Right ventricle myocardium inferior (tissue), 1 donor: ENCODE results near the gene GIN1. TPM values are rescaled to one million over a fixed set of nuclear protein-coding genes. Genes with fewer than 3 reads are reported as not detected.
"Not testable (repeated sequence)": the region's sequence is repeated elsewhere in the genome, so short reads cannot be mapped to it uniquely, and the experiment has no call there.

Experiments
- ATAC-seq: fragments of 200-7000 bp; cut with Tn5 transposase; one replicate; pipeline ENCODE4 v1.9.1; 2020; ENCODE audit warnings: mild to moderate bottlenecking, moderate library complexity
- DNase-seq: peaks from one replicate; pipeline ENCODE4 v3.0.0; 2021; ENCODE audit errors: missing footprints
- intact Hi-C: fragments of 100-400 bp; cut with DNase I; formaldehyde crosslinking; loops from one replicate; pipeline ENCODE4 v1.11.0; 2022
- total RNA-seq: library from RNA; stranded (reverse); fragmentation: NEBNext Ultra II Directional; extraction: Animal tissue kit (Norgen Biotek cat#: 25700); gene quantifications from one replicate; pipeline ENCODE4 v1.2.1, GENCODE V29; 2021
- donor health status: DM: no; HTN: yes; CAD: no; lungs with severe emphysema.

GIN1 gene
- total RNA-seq, 1 donor from 2014 or later: 17.1 TPM

DNA sequence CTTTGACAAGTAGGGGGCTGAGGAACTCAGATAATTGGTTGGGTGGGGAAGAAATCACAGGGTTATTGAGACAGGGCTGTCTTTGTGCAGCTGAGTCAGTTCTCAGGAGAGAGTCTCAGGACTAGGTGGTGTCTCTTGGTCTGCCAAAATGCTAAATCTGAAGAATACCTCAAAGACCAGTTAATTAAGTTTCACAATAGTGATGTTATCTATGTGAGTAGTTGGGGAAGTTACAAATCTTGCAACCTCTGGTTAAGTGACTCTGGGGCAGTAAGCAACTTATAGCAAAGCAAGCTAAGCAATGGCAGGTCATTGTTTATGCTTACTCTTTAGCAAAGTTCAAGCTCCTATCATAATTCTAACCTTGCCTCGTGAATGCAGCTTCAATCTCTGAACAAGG lies 53.6 kb downstream of the GIN1 start:
- no peak for DNase-seq
- intact Hi-C loops: no loop called here
- ATAC-seq: no peak

GRCh38 chr5:103060424-103060954 lies 59.4 kb downstream of the GIN1 start:
- DNase-seq (no peak), ATAC-seq (no peak)
- intact Hi-C loops: no loop called here

DNA sequence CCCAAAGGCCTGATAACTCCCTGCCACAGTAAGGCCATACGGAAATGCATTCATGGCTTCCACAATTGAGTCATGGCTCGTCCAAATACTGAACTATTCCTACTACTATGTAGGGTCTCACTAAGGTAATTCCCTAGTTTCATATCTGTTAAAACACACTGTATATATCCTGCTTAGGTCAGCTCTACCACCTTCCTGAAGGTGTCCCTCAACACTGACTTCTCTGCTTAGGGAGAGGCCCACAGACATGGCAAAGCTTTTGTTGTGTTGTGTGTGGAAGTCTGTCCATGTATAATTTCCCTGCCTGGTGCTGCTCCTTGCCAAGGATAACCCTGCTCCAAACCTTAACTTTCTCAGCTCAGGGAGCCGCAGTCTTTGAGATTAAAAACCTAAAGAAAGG lies 60.4 kb downstream of the GIN1 start:
- no peak for DNase-seq
- intact Hi-C loops: no loop called here
- no peak for ATAC-seq

DNA sequence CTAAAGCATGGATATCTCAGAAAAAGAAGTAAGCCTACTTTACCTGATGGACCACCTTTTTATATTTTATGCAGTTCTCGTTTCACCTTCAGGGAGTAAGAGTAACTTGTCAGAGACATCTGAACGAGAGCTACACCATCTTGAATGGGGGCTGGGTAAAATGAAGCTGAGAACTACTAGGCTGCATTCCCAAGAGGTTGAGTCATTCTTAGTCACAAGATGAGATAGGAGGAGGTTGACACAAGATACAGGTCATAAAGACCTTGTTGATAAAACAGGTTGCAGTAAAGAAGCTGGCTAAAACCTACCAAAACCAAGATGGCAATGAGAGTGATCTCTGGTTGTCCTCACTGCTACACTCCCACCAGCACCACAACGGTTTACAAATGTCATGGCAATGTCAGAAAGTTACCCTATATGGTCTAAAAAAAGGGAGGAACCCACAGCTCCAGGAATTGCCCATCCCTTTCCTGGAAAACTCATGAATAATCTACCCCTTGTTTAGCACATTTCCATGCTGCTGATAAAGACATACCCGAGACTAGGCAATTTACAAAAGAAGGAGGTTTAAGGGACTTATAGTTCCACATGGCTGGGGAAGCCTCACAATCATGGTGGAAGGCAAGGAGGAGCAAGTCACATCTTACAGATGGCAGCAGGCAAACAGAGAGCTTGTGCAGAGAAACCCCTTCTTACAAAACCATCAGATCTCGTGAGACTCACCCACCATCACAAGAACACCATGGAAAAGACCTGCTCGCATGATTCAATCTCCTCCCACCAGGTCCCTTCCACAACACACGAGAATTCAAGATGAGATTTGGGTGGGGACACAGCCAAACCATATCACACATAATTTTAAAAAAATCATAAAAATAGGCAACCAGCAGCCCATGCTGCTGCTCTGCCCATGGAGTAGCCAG lies 62.5 kb downstream of the GIN1 start:
- ATAC-seq (no peak), DNase-seq (no peak)
- intact Hi-C loops: no loop called here

DNA sequence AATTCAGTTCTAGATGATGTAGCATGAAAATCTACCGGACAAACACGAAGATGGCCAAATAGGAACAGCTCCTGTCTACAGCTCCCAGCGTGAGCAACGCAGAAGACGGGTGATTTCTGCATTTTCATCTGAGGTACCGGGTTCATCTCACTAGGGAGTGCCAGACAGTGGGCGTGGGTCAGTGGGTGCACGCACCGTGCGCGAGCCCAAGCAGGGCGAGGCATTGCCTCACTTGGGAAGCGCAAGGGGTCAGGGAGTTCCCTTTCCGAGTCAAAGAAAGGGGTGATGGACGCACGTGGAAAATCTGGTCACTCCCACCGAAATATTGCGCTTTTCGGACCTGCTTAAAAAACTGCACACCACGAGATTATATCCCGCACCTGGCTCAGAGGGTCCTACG lies 73.2 kb downstream of the GIN1 start:
- intact Hi-C loops, DNase-seq, ATAC-seq: not testable (repeated sequence)

GRCh38 chr5:103041071-103041676 lies 78.8 kb downstream of the GIN1 start:
- ATAC-seq: no peak
- no peak for DNase-seq
- intact Hi-C loops: loop anchor here (1.0 to 5.0 kb wide), 2 partner anchors 360 to 504 kb away; no protein-coding TSS in a partner anchor

- DNase-seq (no peak), ATAC-seq (no peak)
- intact Hi-C loops: loop anchor here (10.0 kb wide), 1 partner anchor 107 kb away; no protein-coding TSS in a partner anchor
Measured at GRCh38 chr5:103037673-103038455, 82.1 kb downstream of the GIN1 start.

- intact Hi-C loops: loop anchor here (10.0 kb wide), 1 partner anchor 108 kb away; no protein-coding TSS in a partner anchor
- DNase-seq (no peak), ATAC-seq (no peak)
Measured at GRCh38 chr5:103036601-103037000, 83.3 kb downstream of the GIN1 start.

Other genes with a start within 250 kb of the GIN1 start
- gene PPIP5K2, start 163 bp upstream of the GIN1 start, total RNA-seq: 49.4 TPM
- 4.3 TPM for gene MACIR, start 138.6 kb upstream of the GIN1 start, total RNA-seq